Mesenteric fat pad (tissue), 1 donor: ENCODE results near the gene MTCL1. TPM values are rescaled to one million over a fixed set of nuclear protein-coding genes. Genes with fewer than 3 reads are reported as not detected.
"Not testable (repeated sequence)": the region's sequence is repeated elsewhere in the genome, so short reads cannot be mapped to it uniquely, and the experiment has no call there.

Experiments
- DNase-seq: peaks from one replicate; pipeline ENCODE4 v3.0.0-alpha.2; 2020; ENCODE audit warnings: low spot score
- total RNA-seq: library from RNA; stranded (reverse); fragmentation: NEBNext Ultra II Directional; extraction: Animal tissue kit (Norgen Biotek cat#: 25700); gene quantifications from one replicate; pipeline ENCODE4 v1.2.1, GENCODE V29; 2021
- donor health status: DM: yes; HTN: yes; CAD: no.

MTCL1 gene
- total RNA-seq, 1 donor from 2014 or later: 2.3 TPM

GRCh38 chr18:8741117-8741516, 35.8 kb downstream of the MTCL1 start:
- DNase-seq: no peak

- DNase-seq: no peak
Observed at GRCh38 chr18:8741532-8741931, 36.2 kb downstream of the MTCL1 start.

- DNase-seq: no peak
Observed at GRCh38 chr18:8742387-8743361, 37.3 kb downstream of the MTCL1 start.

GRCh38 chr18:8744038-8744437, 38.7 kb downstream of the MTCL1 start:
- no peak for DNase-seq

- no peak for DNase-seq
Observed at GRCh38 chr18:8744656-8745055, 39.3 kb downstream of the MTCL1 start.

- no peak for DNase-seq
Observed at GRCh38 chr18:8745355-8746014, 40.1 kb downstream of the MTCL1 start.

- DNase-seq: no peak
Observed at GRCh38 chr18:8747440-8747937, 42.1 kb downstream of the MTCL1 start.

GRCh38 chr18:8749492-8749891, 44.1 kb downstream of the MTCL1 start:
- no peak for DNase-seq

- no peak for DNase-seq
Observed at GRCh38 chr18:8750954-8751415, 45.6 kb downstream of the MTCL1 start.

GRCh38 chr18:8751692-8752091, 46.3 kb downstream of the MTCL1 start:
- no peak for DNase-seq

- no peak for DNase-seq
Observed at GRCh38 chr18:8752329-8752728, 47.0 kb downstream of the MTCL1 start.

GRCh38 chr18:8754995-8755960, 49.9 kb downstream of the MTCL1 start:
- no peak for DNase-seq

GRCh38 chr18:8756571-8756970, 51.2 kb downstream of the MTCL1 start:
- DNase-seq: no peak

- no peak for DNase-seq
Observed at GRCh38 chr18:8757396-8757997, 52.1 kb downstream of the MTCL1 start.

GRCh38 chr18:8758466-8758865, 53.1 kb downstream of the MTCL1 start:
- DNase-seq: no peak

- no peak for DNase-seq
Observed at GRCh38 chr18:8760984-8761383, 55.6 kb downstream of the MTCL1 start.

GRCh38 chr18:8761535-8761934, 56.2 kb downstream of the MTCL1 start:
- not testable (repeated sequence) for DNase-seq

GRCh38 chr18:8762968-8763367, 57.6 kb downstream of the MTCL1 start:
- DNase-seq: no peak

GRCh38 chr18:8763611-8764010, 58.3 kb downstream of the MTCL1 start:
- DNase-seq: no peak

- no peak for DNase-seq
Observed at GRCh38 chr18:8765783-8766463, 60.6 kb downstream of the MTCL1 start.
